Iris pigment epithelial cell (primary cell): ENCODE data around the gene UCHL1.

Experiments
- DNase-seq: peaks from one replicate; pipeline ENCODE4 v3.0.0-alpha.2; 2011; ENCODE audit warnings: low read depth

UCHL1 gene

GRCh38 chr4:41256740-41257256 lies at the start of gene UCHL1:
UCHL1 (plus strand) TSS chr4:41256928; CDS start chr4:41256977, 49 bp downstream.
- peak; percentile 96 for DNase-seq

DNA sequence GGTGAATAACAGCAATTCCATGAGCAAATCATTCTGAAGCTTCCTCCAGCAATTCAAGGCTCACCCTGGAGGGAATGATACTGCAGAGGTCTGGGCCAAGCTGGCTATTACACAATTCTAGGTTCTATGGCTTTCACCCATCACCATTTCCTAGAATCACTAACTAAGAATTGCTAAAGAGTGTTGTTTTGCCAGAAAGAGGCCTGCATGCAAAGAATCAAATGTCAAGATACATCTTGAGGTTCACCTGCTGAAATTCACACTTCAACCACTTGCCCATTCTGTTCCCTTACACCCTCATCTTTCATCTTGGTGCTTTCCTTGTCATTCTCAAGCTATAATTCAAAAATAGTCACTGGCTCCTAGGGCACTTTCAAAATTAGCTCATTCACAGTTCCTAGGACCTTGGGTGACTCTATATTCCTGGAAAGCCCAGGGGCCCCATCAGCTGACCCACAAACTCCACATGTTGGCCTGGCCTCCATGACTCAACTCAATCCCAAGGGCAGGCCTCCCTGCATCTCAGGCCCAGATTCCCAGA lies 49.4 kb upstream of the UCHL1 start:
- DNase-seq, result peak; percentile 68

GRCh38 chr4:41209187-41209586 lies 47.5 kb upstream of the UCHL1 start:
- no peak for DNase-seq

DNA sequence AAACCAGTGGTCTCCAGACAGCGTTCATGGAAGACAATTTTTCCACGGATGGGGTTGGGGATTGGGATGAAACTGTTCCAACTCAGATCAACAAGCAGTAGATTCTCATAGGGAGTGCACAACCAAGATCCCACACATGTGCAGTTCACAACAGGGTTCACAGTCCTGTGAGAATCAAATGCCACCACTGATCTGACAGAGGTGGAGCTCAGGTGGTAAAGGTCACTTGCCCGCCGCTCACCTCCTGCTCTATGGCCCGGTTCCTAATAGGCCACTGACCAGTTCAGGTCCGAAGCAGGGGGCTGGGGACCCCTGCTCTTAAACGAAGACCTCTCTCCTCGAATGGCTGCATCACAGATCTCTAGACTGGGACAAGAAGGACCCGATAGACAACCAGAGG lies 46.8 kb upstream of the UCHL1 start:
- DNase-seq, result no peak

- no peak for DNase-seq
Measured at GRCh38 chr4:41211951-41212615, 44.6 kb upstream of the UCHL1 start.

GRCh38 chr4:41212616-41213203 lies 44.0 kb upstream of the UCHL1 start:
- DNase-seq, result peak; percentile 88

DNA sequence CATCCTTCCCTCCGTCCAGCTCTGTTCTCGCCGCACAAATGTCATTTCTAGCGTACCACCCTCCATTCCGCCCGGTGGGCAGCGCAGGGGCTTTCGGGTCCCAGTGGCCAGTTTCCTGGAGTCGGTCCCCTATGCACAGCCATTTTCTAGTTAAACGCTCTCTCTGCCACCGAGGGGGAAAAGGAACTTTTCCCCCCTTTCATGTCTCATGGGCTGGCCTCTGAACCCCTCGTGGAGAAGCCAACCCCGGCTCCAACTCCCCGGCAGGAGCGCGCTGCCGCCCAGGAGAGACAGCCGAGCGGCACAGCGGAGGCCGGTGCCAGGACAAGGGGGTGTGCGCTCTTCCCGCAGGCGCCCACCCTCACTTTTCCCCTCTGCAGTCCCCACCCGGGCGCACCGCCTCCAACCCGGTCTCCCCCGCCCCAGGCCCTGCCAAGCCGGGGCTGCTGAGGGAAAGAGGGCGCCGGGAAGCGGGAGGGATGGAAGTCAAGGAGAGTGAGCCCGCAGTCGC lies 43.0 kb upstream of the UCHL1 start:
- DNase-seq, result no peak

DNA sequence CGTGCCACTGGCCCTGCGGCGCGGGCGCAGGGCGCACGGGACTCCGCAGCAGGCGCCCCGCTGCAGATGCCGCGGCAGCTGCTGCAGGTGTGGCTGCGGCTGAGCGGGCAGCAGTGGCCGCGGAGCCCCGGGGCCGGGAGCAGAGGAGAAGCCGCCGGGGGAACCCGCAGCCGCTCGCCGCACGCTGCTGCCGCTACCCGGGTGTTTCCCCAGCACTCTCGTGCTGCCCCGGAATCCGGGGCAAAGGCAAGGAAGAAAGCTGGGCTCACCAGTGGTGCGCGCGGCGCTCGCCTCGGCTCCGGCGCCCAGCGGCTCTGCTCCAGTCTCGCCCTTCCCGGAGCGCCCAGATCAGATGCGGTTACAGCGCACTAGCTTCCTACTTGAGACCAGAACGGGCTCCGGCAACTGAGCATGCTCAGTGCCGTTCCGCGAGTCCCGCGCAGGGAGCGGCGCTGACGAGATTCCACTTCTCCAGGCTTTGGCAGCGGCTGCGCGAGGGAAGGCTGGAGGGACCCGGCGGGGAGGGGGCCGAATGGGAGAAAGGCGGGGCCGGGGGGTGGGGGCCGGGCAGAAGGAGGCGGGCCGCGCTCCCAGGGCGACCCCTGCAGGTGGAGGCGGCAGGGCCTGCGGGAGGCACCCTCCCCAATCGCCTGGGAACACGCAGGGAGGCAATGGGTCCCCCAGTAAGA lies 42.4 kb upstream of the UCHL1 start, which contains the start of gene APBB2:
Gene APBB2, minus strand, starts transcription at position 407 of the 689 bp plus-strand sequence. CDS start 181,288 bp downstream, outside the sequence.
- peak; percentile 97 for DNase-seq

DNA sequence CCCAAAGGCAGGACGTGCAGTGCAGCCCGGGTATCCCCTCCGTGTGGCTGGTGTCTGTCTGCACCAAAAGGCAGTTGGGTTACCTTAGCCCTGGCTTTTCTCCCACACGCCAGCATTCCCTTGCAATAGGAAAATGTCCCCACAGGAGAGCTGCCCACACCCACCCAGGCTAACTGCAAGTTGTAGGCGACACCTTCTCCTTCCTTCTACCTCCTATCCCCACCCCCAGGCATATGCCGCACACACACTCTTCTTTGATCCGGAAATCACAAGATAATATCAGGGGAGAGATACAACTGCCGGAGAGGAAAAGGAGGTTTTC lies 41.9 kb upstream of the UCHL1 start:
- DNase-seq, result no peak

DNA sequence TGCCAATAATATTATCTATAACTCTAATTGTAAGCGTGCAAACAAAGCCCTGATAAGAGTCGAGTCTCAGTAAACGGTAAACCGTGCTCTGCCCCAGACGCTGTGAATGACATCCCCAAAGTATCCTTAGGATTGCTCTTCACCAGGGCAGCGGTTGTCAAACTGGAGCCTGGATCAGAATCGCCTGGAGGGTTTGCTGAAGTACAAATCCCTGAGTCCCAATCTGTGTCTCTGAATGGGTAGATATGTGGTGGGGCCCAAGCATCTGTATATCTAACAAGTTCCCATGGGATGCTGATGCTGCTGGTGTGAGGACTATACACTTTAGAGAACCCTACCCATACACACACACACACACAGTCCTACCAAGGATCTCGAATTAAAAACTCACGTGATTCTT lies 41.6 kb upstream of the UCHL1 start:
- DNase-seq, result no peak

- no peak for DNase-seq
Measured at GRCh38 chr4:41215969-41216293, 40.8 kb upstream of the UCHL1 start.

- DNase-seq, result peak; percentile 64
Measured at GRCh38 chr4:41216294-41217019, 40.3 kb upstream of the UCHL1 start.

DNA sequence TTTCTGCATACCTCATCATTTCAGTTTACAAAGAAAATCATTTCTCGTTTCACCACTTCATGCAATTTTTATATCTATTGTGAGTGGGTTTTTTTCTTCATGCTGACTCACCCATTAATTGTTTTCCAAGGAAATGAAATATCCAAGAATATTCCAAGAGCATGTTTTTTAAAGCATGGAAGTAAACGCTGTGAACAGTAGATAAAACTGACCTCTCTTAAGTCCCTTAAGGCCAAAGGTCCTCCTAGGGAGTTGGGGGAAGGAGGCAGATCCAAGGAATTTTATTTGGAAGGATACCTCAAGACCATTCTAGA lies 39.8 kb upstream of the UCHL1 start:
- no peak for DNase-seq

DNA sequence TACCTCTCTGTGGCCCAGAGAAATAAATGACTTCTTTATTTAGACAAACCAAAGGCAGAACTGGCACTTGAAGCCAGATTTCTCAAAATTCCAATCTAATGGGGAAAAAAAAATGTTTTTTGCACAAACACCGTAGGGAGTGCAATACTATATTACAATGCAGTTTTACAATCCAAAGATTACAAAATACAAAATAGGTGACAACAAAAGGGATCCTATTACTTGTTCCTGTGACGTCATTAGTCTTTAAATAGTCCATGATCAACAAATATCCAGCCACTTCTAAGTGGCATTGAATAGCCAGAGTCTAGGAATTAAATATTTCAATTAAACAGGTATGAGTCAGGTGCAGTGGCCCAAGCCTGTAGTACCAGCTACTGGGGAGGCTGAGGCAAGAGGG lies 39.4 kb upstream of the UCHL1 start:
- no peak for DNase-seq

GRCh38 chr4:41218703-41219102 lies 38.0 kb upstream of the UCHL1 start:
- no peak for DNase-seq

GRCh38 chr4:41219421-41219950 lies 37.2 kb upstream of the UCHL1 start:
- no peak for DNase-seq

DNA sequence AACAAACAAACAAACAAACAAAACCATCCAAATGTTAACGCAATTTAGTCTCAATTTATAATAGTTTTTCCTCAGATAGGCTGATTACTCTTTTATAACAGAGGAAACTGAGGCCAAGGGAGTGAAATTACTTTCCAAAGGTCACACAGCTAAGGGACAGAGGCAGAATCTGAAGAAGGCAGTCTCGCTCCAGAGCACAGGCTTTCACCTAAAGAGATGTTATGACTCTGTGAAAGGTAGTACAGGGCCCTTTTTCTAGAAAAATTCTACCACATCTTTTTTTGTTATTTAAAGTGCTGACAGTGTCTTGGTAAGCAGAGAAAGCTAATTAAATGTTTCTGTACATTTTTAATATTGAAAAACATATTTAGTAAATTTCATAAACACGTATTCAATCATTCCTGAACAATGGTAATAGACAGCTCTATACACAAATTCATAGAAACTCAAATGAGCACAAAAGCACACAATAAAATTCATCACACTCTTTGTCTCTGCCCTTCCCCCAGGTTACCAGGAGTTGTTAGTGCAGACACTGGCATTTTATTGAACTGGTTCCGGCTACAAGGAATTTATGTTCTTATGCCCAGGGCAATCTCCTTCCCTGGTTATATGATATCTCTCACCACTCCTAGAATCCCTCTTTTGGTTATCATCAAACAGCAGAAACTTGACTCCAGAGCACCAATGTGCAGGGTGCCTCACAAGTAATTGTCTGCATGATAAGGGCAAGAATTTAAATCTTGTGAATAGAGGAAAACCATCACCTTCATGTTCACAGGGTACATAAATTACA lies 34.7 kb upstream of the UCHL1 start:
- DNase-seq, result no peak

DNA sequence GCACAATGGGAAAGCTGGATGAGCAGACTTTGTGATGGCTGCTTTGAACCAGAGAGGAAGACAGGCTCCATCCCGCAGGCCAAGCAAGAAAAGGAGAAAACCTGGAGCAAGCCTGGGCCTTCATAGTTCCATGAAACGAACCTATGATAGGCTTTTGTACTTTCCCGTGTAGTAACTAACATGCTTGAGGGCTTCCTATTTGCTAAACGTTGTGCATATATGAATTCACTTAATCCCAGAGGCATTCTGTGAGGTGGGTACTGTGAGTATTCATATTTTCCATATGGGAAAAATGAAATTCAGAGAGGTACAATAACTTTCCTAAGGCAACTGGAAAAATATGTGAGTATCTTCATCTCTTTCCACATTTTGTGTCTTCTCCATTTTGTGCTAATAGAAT lies 28.8 kb upstream of the UCHL1 start:
- no peak for DNase-seq

- DNase-seq, result peak; percentile 28
Measured at GRCh38 chr4:41232406-41232805, 24.3 kb upstream of the UCHL1 start.

GRCh38 chr4:41232856-41233255 lies 23.9 kb upstream of the UCHL1 start:
- DNase-seq, result no peak

- peak; percentile 46 for DNase-seq
Measured at GRCh38 chr4:41236032-41236431, 20.7 kb upstream of the UCHL1 start.
